ENCODE results near the gene TOR4A.
A peak's percentile ranks its signal among the peaks of the same experiment; 100 is the strongest.
"Not testable (repeated sequence)": the region's sequence is repeated elsewhere in the genome, so short reads cannot be mapped to it uniquely, and the experiment has no call there.

TOR4A gene

GRCh38 chr9:137239541-137240200, 37.9 kb upstream of the TOR4A start:
- DNase-seq, result not testable (repeated sequence)

GRCh38 chr9:137240318-137240840, 37.1 kb upstream of the TOR4A start:
- DNase-seq, result peak; percentile 76

GRCh38 chr9:137240841-137241489, 36.6 kb upstream of the TOR4A start, which contains the start of gene TUBB4B:
TUBB4B (plus strand) TSS chr9:137241287; CDS start chr9:137241361, 74 bp downstream.
- peak; percentile 98 for DNase-seq

- peak; percentile 73 for DNase-seq
Measured at GRCh38 chr9:137241490-137242268, 35.8 kb upstream of the TOR4A start.

GRCh38 chr9:137242269-137243203, 35.0 kb upstream of the TOR4A start:
- DNase-seq, result no peak

- DNase-seq, result not testable (repeated sequence)
Measured at GRCh38 chr9:137243266-137243625, 34.3 kb upstream of the TOR4A start.

GRCh38 chr9:137243626-137244485, 33.7 kb upstream of the TOR4A start:
- DNase-seq, result no peak

- no peak for DNase-seq
Measured at GRCh38 chr9:137244486-137245449, 32.8 kb upstream of the TOR4A start.

- no peak for DNase-seq
Measured at GRCh38 chr9:137245450-137246421, 31.8 kb upstream of the TOR4A start.

- DNase-seq, result no peak
Measured at GRCh38 chr9:137247135-137247915, 30.2 kb upstream of the TOR4A start.

GRCh38 chr9:137247916-137248175, 29.7 kb upstream of the TOR4A start:
- no peak for DNase-seq

GRCh38 chr9:137250329-137251193, 27.0 kb upstream of the TOR4A start:
- no peak for DNase-seq

GRCh38 chr9:137251194-137251461, 26.4 kb upstream of the TOR4A start, which contains the start of gene STPG3:
STPG3 (plus strand) TSS chr9:137251286; CDS start chr9:137251287, 1 bp downstream.
- no peak for DNase-seq

GRCh38 chr9:137251490-137252268, 25.8 kb upstream of the TOR4A start:
- no peak for DNase-seq

GRCh38 chr9:137252555-137253506, 24.7 kb upstream of the TOR4A start:
- no peak for DNase-seq
